Measurements from ENCODE around the gene CFAP77. TPM values are rescaled to one million over a fixed set of nuclear protein-coding genes. Genes with fewer than 3 reads are reported as not detected.
A peak's percentile ranks its signal among the peaks of the same experiment; 100 is the strongest.

CFAP77 gene
- total RNA-seq (1 to 10 TPM in 5 of 10 donors, under 1 TPM in 5; 0.53 to 3.1 (median 1.2) TPM), polyA plus RNA-seq (1 to 10 TPM in 1 of 2 donors, under 1 TPM in 1; 0.95 to 4.3 TPM)
- long read RNA-seq, donor 1, partial matches to known transcripts = 1 of 6 reads
- long read RNA-seq, donor 1, other reads (novel, unspliced or antisense) = 4 of 6 reads
- long read RNA-seq, donor 2, partial matches to known transcripts = 0 of 5 reads
- long read RNA-seq, donor 2, other reads (novel, unspliced or antisense) = 4 of 5 reads
- long read RNA-seq, donor 3, partial matches to known transcripts = 1 of 6 reads
- long read RNA-seq, donor 3, other reads (novel, unspliced or antisense) = 2 of 6 reads

DNA sequence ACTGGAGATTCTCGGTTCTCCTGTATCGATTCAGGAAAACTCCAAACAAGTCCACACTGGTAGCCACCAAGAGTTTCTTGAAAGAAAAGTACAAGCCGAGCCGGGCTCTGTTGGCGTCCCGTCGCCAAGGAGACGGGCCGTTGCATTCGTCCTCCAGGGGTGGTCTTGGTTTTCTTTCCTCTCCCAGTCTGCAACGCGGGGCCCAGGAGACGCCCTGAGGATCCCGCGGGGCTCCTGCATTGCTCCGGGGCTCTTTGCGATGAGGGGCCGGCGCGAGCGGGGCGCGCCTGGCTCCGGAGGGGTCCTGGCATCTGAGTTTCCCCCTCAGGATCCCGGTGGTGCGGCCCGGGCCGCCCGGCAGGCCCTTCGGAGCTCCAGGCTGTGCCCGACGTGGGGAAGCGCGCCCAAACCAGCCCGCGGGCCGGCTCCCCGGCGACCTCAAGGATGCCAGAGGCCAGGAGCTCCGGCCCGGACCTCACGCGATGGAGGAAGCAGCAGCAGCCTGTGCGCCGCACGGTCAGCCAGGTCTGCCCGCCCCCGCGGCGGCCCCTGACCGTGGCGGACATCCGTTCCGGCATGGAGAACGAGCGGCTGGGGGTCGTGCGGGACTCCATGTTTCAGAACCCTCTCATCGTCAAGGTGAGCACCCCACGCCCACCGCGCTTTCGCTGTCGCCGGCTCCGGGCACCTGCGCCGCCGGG is at the start of gene CFAP77:
Gene CFAP77, plus strand, starts transcription at position 384 of the 701 bp plus-strand sequence. Its CDS starts 61 bp downstream, at position 445.
- TF ChIP-seq, protein P1, sequence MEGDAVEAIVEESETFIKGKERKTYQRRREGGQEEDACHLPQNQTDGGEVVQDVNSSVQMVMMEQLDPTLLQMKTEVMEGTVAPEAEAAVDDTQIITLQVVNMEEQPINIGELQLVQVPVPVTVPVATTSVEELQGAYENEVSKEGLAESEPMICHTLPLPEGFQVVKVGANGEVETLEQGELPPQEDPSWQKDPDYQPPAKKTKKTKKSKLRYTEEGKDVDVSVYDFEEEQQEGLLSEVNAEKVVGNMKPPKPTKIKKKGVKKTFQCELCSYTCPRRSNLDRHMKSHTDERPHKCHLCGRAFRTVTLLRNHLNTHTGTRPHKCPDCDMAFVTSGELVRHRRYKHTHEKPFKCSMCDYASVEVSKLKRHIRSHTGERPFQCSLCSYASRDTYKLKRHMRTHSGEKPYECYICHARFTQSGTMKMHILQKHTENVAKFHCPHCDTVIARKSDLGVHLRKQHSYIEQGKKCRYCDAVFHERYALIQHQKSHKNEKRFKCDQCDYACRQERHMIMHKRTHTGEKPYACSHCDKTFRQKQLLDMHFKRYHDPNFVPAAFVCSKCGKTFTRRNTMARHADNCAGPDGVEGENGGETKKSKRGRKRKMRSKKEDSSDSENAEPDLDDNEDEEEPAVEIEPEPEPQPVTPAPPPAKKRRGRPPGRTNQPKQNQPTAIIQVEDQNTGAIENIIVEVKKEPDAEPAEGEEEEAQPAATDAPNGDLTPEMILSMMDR (IDR thresholded peaks at IDR 0.05) = peak in 1 of 9 donors; percentile 3
- WGBS, 2 donors = 1 to 2% methylated on average over 69 of the region's 69 CpGs
- Histone ChIP-seq H3K9me3 (no peaks in the 10 kb centered on the region), H3K4me1 (peaks cover 15 to 56% (median 43%) of the 10 kb centered on the region in 9 donors), H3K27me3 (peaks cover 0 to 58% (median 45%) of the 10 kb centered on the region in 7 donors), H3K36me3 (no peaks in the 10 kb centered on the region), H3K4me3 (peak within 1 kb of the TSS; percentile 27 to 65 (median 53)), H3K27ac (peak within 1 kb of the TSS in 9 of 10 donors; percentile 47 to 83 (median 73))
- peak; percentile 26 to 56 (median 42) for ATAC-seq
- peak; percentile 25 to 59 for DNase-seq
- intact Hi-C loops (cut with DNase I) = loop anchor here (2.0 to 10.0 kb wide), 14 partner anchors 53 to 565 kb away; partner anchors contain the start of gene GFI1B (in 1 of the 10)

DNA sequence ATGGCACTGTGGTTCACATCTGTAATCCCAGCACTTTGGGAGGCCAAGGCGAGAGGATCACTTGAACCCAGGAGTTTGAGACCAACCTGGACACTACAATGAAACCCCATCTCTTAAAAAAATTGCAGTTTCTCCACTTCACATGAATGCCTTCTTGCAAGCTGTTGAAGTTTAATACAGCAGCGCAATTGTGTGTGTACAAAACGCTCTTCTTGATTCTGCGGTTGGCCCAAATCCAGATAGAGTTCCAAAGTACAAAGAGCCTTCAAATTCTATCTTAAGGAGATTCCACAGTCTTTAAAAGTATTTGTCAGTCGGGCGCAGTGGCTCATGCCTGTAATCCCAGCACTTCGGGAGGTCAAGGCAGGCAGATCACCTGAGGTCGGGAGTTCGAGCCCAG is 45.9 kb upstream of the CFAP77 start:
- TF ChIP-seq, protein P1 (IDR thresholded peaks at IDR 0.05) = no peak
- H3K27me3 ChIP-seq = no peaks in the 10 kb centered on the region
- no peaks in the 10 kb centered on the region for H3K9me3 ChIP-seq
- WGBS, 2 donors = 92 to 93% methylated on average over 9 of the region's 9 CpGs
- DNase-seq (no peak), ATAC-seq (no peak)
- H3K27ac ChIP-seq = no peak overlapping the region
- H3K4me1 ChIP-seq = peaks cover 0 to 4% (median 0%) of the 10 kb centered on the region in 9 donors
- H3K4me3 ChIP-seq = no peak overlapping the region
- intact Hi-C loops (cut with DNase I) = no loop called here
- no peaks in the 10 kb centered on the region for H3K36me3 ChIP-seq

DNA sequence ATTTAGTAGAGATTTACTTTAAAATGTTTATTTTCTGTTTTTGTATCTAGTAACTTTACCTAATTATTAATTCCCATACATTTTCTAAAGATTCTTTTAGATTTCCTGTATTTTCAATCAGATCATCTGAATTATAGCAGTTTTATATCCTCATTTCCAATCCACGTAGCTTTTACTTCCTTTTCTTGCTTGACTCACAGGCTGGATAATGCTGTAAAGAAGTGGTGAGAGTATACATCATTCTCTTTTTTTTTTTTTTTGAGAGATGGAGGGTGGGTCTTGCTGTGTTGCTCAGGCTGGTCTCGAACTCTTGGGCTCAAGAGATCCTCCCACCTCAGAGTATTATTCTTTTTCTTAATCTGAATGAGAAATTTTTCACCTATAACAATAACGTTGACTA is 44.0 kb upstream of the CFAP77 start:
- intact Hi-C loops (cut with DNase I) = no loop called here
- no peak overlapping the region for H3K27ac ChIP-seq
- no peaks in the 10 kb centered on the region for H3K9me3 ChIP-seq
- DNase-seq (no peak), ATAC-seq (no peak)
- 58 to 71% methylated on average over 3 of the region's 3 CpGs for WGBS, 2 donors
- no peaks in the 10 kb centered on the region for H3K27me3 ChIP-seq
- H3K4me3 ChIP-seq = no peak overlapping the region
- no peaks in the 10 kb centered on the region for H3K36me3 ChIP-seq
- peaks cover 0 to 4% (median 0%) of the 10 kb centered on the region in 9 donors for H3K4me1 ChIP-seq
- TF ChIP-seq, protein P1 (IDR thresholded peaks at IDR 0.05) = no peak

DNA sequence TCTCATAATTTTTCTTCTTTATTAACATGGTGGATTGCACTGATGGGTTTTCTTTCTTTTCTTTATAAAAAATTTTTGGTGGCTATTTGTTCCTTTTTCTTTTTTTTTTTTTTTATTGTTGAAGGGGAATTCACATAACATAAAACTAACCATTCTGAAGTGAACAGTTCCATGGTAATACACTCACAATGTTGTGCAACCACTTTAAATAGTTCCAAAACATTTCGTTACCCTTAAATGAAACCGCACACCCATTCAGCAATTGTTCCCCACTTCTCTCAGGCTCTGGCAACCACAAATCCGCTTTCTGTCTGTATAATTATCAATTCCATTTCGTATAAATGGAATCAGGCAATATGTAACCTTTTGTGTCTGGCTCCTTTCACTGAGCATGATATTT is 43.5 kb upstream of the CFAP77 start:
- intact Hi-C loops (cut with DNase I) = no loop called here
- Histone ChIP-seq H3K4me3 (no peak overlapping the region), H3K27ac (no peak overlapping the region), H3K36me3 (no peaks in the 10 kb centered on the region), H3K4me1 (peaks cover 0 to 4% (median 0%) of the 10 kb centered on the region in 9 donors), H3K9me3 (no peaks in the 10 kb centered on the region), H3K27me3 (no peaks in the 10 kb centered on the region)
- no peak for ATAC-seq
- 92 to 97% methylated on average over 4 of the region's 4 CpGs for WGBS, 2 donors
- no peak for DNase-seq
- TF ChIP-seq, protein P1 (IDR thresholded peaks at IDR 0.05) = no peak

All from heart right ventricle (tissue), 16 donors.